Measurements from ENCODE around the gene A4GALT. TPM values are rescaled to one million over a fixed set of nuclear protein-coding genes. Genes with fewer than 3 reads are reported as not detected.

A4GALT gene
- total and polyA plus RNA-seq, 2 of the 13 experiments (the other 11 are each of a cell fraction or from before 2014, with no cell fraction given), result 0.09 to 1.1 TPM

DNA sequence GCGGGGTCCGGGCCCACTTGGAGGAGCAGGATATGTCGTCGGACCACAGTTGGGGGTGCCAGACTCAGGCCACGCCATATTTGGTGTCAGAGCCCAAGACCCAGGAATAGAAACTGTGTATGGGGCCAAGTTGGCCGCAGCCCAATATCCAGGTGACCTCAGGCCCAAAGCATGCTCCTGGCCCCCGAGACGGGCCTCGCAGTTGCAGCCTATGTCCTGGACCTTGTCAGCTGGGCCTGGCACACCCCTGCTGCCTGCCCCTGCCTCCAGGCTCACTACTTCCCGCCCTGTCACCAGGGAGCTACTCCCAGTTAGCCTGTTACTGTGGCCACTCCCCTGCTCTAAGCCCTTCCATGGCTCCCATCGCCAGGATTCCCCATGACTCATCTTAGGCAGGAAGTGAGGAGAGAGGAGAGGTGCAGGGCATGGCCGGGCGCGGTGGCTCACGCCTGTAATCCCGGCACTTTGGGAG is 23.1 kb downstream of the A4GALT start (continued):
- TF ChIP-seq ZFX (CRISPR knock-in tag; IDR thresholded peaks at IDR 0.05; ENCODE audit: low read depth) (no peak), ZMYM3 (CRISPR knock-in tag; IDR thresholded peaks at IDR 0.05) (peak; percentile 81), ZFP37 (CRISPR knock-in tag; IDR thresholded peaks at IDR 0.05; ENCODE audit: borderline replicate concordance) (no peak), SATB2 (CRISPR knock-in tag; IDR thresholded peaks at IDR 0.05) (no peak), ZNF30 (CRISPR knock-in tag; IDR thresholded peaks at IDR 0.05) (no peak), ETV5 (CRISPR knock-in tag; IDR thresholded peaks at IDR 0.05; ENCODE audit: borderline replicate concordance) (peak; percentile 28; the same call in 1 of the 2 replicates), MATR3 (CRISPR knock-in tag; IDR thresholded peaks at IDR 0.05) (no peak), ZNF782 (CRISPR knock-in tag; IDR thresholded peaks at IDR 0.05; ENCODE audit: borderline replicate concordance) (no peak), NPAS2 (CRISPR knock-in tag; IDR thresholded peaks at IDR 0.05; ENCODE audit: borderline replicate concordance) (no peak), ZNF12 (CRISPR knock-in tag; IDR thresholded peaks at IDR 0.05) (no peak), ZNF230 (CRISPR knock-in tag; IDR thresholded peaks at IDR 0.05) (no peak), RXRA (CRISPR knock-in tag; IDR thresholded peaks at IDR 0.05) (peak; percentile 47; the same call in 1 of the 2 replicates), ASH2L (IDR thresholded peaks at IDR 0.05; ENCODE audit: insufficient read length, low read depth, low read length) (no peak), LCORL (IDR thresholded peaks at IDR 0.05) (no peak), LCORL (CRISPR knock-in tag; IDR thresholded peaks at IDR 0.05) (0 out of 2 replicates have a peak, but pooled peaks have one; percentile 31), SUZ12 (IDR thresholded peaks at IDR 0.05; ENCODE audit: low read depth, low read length) (no peak), ONECUT2 (CRISPR knock-in tag; IDR thresholded peaks at IDR 0.05) (no peak), CBFB (CRISPR knock-in tag; IDR thresholded peaks at IDR 0.05) (no peak), TEAD3 (CRISPR knock-in tag; optimal IDR thresholded peaks at IDR 0.05; ENCODE audit: borderline replicate concordance) (peak; percentile 76), ZSCAN25 (CRISPR knock-in tag; IDR thresholded peaks at IDR 0.05) (peak; percentile 59; the same call in 1 of the 2 replicates), EED (CRISPR knock-in tag; IDR thresholded peaks at IDR 0.05) (no peak), ZNF607 (CRISPR knock-in tag; IDR thresholded peaks at IDR 0.05; ENCODE audit: borderline replicate concordance) (no peak), ZKSCAN8 (CRISPR knock-in tag; IDR thresholded peaks at IDR 0.05; ENCODE audit: borderline replicate concordance) (no peak), KLF6 (CRISPR knock-in tag; IDR thresholded peaks at IDR 0.05) (no peak), ZNF468 (CRISPR knock-in tag; IDR thresholded peaks at IDR 0.05) (no peak)
- TF ChIP-seq, protein P1, sequence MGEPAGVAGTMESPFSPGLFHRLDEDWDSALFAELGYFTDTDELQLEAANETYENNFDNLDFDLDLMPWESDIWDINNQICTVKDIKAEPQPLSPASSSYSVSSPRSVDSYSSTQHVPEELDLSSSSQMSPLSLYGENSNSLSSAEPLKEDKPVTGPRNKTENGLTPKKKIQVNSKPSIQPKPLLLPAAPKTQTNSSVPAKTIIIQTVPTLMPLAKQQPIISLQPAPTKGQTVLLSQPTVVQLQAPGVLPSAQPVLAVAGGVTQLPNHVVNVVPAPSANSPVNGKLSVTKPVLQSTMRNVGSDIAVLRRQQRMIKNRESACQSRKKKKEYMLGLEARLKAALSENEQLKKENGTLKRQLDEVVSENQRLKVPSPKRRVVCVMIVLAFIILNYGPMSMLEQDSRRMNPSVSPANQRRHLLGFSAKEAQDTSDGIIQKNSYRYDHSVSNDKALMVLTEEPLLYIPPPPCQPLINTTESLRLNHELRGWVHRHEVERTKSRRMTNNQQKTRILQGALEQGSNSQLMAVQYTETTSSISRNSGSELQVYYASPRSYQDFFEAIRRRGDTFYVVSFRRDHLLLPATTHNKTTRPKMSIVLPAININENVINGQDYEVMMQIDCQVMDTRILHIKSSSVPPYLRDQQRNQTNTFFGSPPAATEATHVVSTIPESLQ (CRISPR knock-in tag; conservative IDR thresholded peaks at IDR 0.05), result no peak
- TF ChIP-seq, protein P2, sequence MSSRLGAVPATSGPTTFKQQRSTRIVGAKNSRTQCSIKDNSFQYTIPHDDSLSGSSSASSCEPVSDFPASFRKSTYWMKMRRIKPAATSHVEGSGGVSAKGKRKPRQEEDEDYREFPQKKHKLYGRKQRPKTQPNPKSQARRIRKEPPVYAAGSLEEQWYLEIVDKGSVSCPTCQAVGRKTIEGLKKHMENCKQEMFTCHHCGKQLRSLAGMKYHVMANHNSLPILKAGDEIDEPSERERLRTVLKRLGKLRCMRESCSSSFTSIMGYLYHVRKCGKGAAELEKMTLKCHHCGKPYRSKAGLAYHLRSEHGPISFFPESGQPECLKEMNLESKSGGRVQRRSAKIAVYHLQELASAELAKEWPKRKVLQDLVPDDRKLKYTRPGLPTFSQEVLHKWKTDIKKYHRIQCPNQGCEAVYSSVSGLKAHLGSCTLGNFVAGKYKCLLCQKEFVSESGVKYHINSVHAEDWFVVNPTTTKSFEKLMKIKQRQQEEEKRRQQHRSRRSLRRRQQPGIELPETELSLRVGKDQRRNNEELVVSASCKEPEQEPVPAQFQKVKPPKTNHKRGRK (CRISPR knock-in tag; IDR thresholded peaks at IDR 0.05), result no peak
- TF ChIP-seq, protein P3, sequence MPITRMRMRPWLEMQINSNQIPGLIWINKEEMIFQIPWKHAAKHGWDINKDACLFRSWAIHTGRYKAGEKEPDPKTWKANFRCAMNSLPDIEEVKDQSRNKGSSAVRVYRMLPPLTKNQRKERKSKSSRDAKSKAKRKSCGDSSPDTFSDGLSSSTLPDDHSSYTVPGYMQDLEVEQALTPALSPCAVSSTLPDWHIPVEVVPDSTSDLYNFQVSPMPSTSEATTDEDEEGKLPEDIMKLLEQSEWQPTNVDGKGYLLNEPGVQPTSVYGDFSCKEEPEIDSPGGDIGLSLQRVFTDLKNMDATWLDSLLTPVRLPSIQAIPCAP (CRISPR knock-in tag; IDR thresholded peaks at IDR 0.05; ENCODE audit: low read depth), result no peak
- TF ChIP-seq, protein P4, sequence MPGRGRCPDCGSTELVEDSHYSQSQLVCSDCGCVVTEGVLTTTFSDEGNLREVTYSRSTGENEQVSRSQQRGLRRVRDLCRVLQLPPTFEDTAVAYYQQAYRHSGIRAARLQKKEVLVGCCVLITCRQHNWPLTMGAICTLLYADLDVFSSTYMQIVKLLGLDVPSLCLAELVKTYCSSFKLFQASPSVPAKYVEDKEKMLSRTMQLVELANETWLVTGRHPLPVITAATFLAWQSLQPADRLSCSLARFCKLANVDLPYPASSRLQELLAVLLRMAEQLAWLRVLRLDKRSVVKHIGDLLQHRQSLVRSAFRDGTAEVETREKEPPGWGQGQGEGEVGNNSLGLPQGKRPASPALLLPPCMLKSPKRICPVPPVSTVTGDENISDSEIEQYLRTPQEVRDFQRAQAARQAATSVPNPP (CRISPR knock-in tag; IDR thresholded peaks at IDR 0.05), result no peak

Measured in HepG2 (cell line).